HEK293 (cell line): ENCODE results near the gene PID1.

Experiments used
- CTCF ChIA-PET: fragments of 350-600 bp; formaldehyde crosslinking; extraction: SDS; loops from one replicate; lab custom pipeline; 2021; ENCODE audit warnings: antibody characterized with exemption; lab: Yijun Ruan, JAX
- POLR2A ChIA-PET: fragments of 300-600 bp; formaldehyde crosslinking; extraction: SDS; loops from one replicate; lab custom pipeline; 2020; ENCODE audit warnings: antibody characterized with exemption, inconsistent platforms; lab: Yijun Ruan, JAX
- H3K27ac ChIP-seq: fragments of 200-500 bp; sonication (Bioruptor generic); 2 replicates; pipeline ENCODE4 v1.5.1; 2014; ENCODE audit warnings: low read depth, low read length, control low read depth, inconsistent platforms; ENCODE audit errors: extremely low read depth
- H3K36me3 ChIP-seq, 2 experiments: fragments of 200-500 bp in 1 of 2; sonication (Bioruptor generic) in 1 of 2; 1 replicate in 1 of 2; 2 replicates in 1 of 2; pipeline ENCODE4 v1.5.1; 2014 to 2017; ENCODE audit warnings: inconsistent platforms in 2 of 2, low read length in 2 of 2; ENCODE audit not compliant: control insufficient read depth in 2 of 2, insufficient read depth in 1 of 2
- H3K4me1 ChIP-seq: fragments of 200-500 bp; sonication (Bioruptor generic); 2 replicates; pipeline ENCODE4 v1.5.1; 2014; ENCODE audit warnings: mild to moderate bottlenecking, low read length, inconsistent platforms; ENCODE audit not compliant: control insufficient read depth, insufficient read depth
- H3K4me3 ChIP-seq: 2 replicates; pipeline ENCODE4 v1.5.1; 2011; ENCODE audit warnings: low read depth, mild to moderate bottlenecking, control low read depth, low read length, moderate library complexity
- H3K9me3 ChIP-seq: fragments of 200-500 bp; sonication (Bioruptor generic); 2 replicates; pipeline ENCODE4 v1.5.1; 2014; ENCODE audit warnings: low read depth, low read length, inconsistent platforms; ENCODE audit not compliant: control insufficient read depth, insufficient read depth
- FEZF1 ChIP-seq: fragments of 450-650 bp; formaldehyde crosslinking; IDR thresholded peaks from 2 replicates; pipeline ENCODE4 v1.5.1; 2016; ENCODE audit warnings: missing biosample characterization, missing genetic modification characterization
- KLF8 ChIP-seq: fragments of 450-650 bp; formaldehyde crosslinking; IDR thresholded peaks from 2 replicates; pipeline ENCODE4 v1.5.1; 2016; ENCODE audit warnings: missing biosample characterization, missing genetic modification characterization
- SCRT2 ChIP-seq: fragments of 450-650 bp; formaldehyde crosslinking; IDR thresholded peaks from 2 replicates; pipeline ENCODE4 v1.5.1; 2016; ENCODE audit warnings: missing biosample characterization, missing genetic modification characterization
- TCF7L2 ChIP-seq: IDR thresholded peaks from 2 replicates; pipeline ENCODE4 v1.6.1; 2011; ENCODE audit warnings: low read depth, mild to moderate bottlenecking, inconsistent platforms, low read length, moderate library complexity, borderline replicate concordance
- ZBTB21 ChIP-seq: fragments of 450-650 bp; formaldehyde crosslinking; IDR thresholded peaks from 2 replicates; pipeline ENCODE4 v1.5.1; 2017; ENCODE audit warnings: missing biosample characterization, missing genetic modification characterization
- ZFHX2 ChIP-seq: fragments of 450-650 bp; formaldehyde crosslinking; conservative IDR thresholded peaks from 2 replicates; pipeline ENCODE4 v1.5.1; 2016; ENCODE audit warnings: missing biosample characterization, missing genetic modification characterization
- ZFP41 ChIP-seq: fragments of 450-650 bp; formaldehyde crosslinking; IDR thresholded peaks from 2 replicates; pipeline ENCODE4 v1.5.1; 2016; ENCODE audit warnings: missing biosample characterization, missing genetic modification characterization, borderline replicate concordance
- ZNF157 ChIP-seq: fragments of 450-650 bp; formaldehyde crosslinking; IDR thresholded peaks from 2 replicates; pipeline ENCODE4 v1.5.1; 2016; ENCODE audit warnings: missing biosample characterization, missing genetic modification characterization
- ZNF169 ChIP-seq: fragments of 450-650 bp; formaldehyde crosslinking; IDR thresholded peaks from 2 replicates; pipeline ENCODE4 v1.5.1; 2016; ENCODE audit warnings: missing biosample characterization, missing genetic modification characterization
- ZNF175 ChIP-seq: fragments of 450-650 bp; formaldehyde crosslinking; IDR thresholded peaks from 2 replicates; pipeline ENCODE4 v1.5.1; 2016; ENCODE audit warnings: missing biosample characterization, missing genetic modification characterization
- ZNF214 ChIP-seq: fragments of 450-650 bp; formaldehyde crosslinking; IDR thresholded peaks from 2 replicates; pipeline ENCODE4 v1.5.1; 2017; ENCODE audit warnings: missing biosample characterization, mild to moderate bottlenecking, missing genetic modification characterization, borderline replicate concordance
- ZNF292 ChIP-seq: fragments of 450-650 bp; formaldehyde crosslinking; IDR thresholded peaks from 2 replicates; pipeline ENCODE4 v1.5.1; 2016; ENCODE audit warnings: low read depth, missing biosample characterization, missing genetic modification characterization, borderline replicate concordance
- ZNF302 ChIP-seq: fragments of 450-650 bp; formaldehyde crosslinking; IDR thresholded peaks from 2 replicates; pipeline ENCODE4 v1.5.1; 2016; ENCODE audit warnings: missing biosample characterization, missing genetic modification characterization, low read depth
- ZNF391 ChIP-seq: fragments of 450-650 bp; formaldehyde crosslinking; IDR thresholded peaks from 2 replicates; pipeline ENCODE4 v1.5.1; 2016; ENCODE audit warnings: low read depth, missing biosample characterization, missing genetic modification characterization, borderline replicate concordance
- ZNF398 ChIP-seq: fragments of 450-650 bp; formaldehyde crosslinking; IDR thresholded peaks from 2 replicates; pipeline ENCODE4 v1.5.1; 2017; ENCODE audit warnings: missing biosample characterization, missing genetic modification characterization
- ZNF426 ChIP-seq: fragments of 450-650 bp; formaldehyde crosslinking; IDR thresholded peaks from 2 replicates; pipeline ENCODE4 v1.5.1; 2017; ENCODE audit warnings: missing biosample characterization, missing genetic modification characterization, mild to moderate bottlenecking, inconsistent platforms, moderate library complexity
- ZNF544 ChIP-seq: fragments of 450-650 bp; formaldehyde crosslinking; IDR thresholded peaks from 2 replicates; pipeline ENCODE4 v1.5.0; 2017; ENCODE audit warnings: missing biosample characterization, missing genetic modification characterization
- ZNF561 ChIP-seq: fragments of 450-650 bp; IDR thresholded peaks from 2 replicates; pipeline ENCODE4 v1.5.1; 2018; ENCODE audit warnings: missing biosample characterization, missing genetic modification characterization, borderline replicate concordance
- ZNF600 ChIP-seq: fragments of 450-650 bp; formaldehyde crosslinking; IDR thresholded peaks from 2 replicates; pipeline ENCODE4 v1.5.1; 2016; ENCODE audit warnings: missing biosample characterization, missing genetic modification characterization
- ZNF654 ChIP-seq: fragments of 450-650 bp; formaldehyde crosslinking; IDR thresholded peaks from 2 replicates; pipeline ENCODE4 v1.5.1; 2016; ENCODE audit warnings: low read depth, missing biosample characterization, missing genetic modification characterization
- ZNF791 ChIP-seq: fragments of 450-650 bp; formaldehyde crosslinking; IDR thresholded peaks from 2 replicates; pipeline ENCODE4 v1.5.1; 2016; ENCODE audit warnings: missing biosample characterization, missing genetic modification characterization
- TF ChIP-seq, protein P1 (sequence below): fragments of 450-650 bp; formaldehyde crosslinking; optimal IDR thresholded peaks from 2 replicates; pipeline ENCODE3; 2016; ENCODE audit warnings: missing biosample characterization, mild to moderate bottlenecking, missing genetic modification characterization
- TF ChIP-seq, protein P2 (sequence below): fragments of 450-650 bp; formaldehyde crosslinking; IDR thresholded peaks from 2 replicates; pipeline ENCODE4 v1.5.1; 2017; ENCODE audit warnings: missing biosample characterization, missing genetic modification characterization
- TF ChIP-seq, protein P3 (sequence below): fragments of 450-650 bp; formaldehyde crosslinking; IDR thresholded peaks from 2 replicates; pipeline ENCODE4 v1.5.1; 2017; ENCODE audit warnings: missing biosample characterization, missing genetic modification characterization

Gene PID1

GRCh38 chr2:229060147-229060546 lies 210.9 kb downstream of the PID1 start (continued):
- TF ChIP-seq ZNF169 (no peak), ZNF391 (no peak), ZNF175 (tag by site-specific recombination) (no peak), KLF8 (tag by site-specific recombination) (no peak), ZNF561 (tag by site-specific recombination) (no peak), ZBTB21 (tag by site-specific recombination) (no peak), ZNF157 (tag by site-specific recombination) (no peak), ZNF426 (no peak), ZNF398 (tag by site-specific recombination) (no peak), ZNF544 (tag by site-specific recombination) (no peak), ZNF214 (tag by site-specific recombination) (no peak)
- TF ChIP-seq, protein P1, sequence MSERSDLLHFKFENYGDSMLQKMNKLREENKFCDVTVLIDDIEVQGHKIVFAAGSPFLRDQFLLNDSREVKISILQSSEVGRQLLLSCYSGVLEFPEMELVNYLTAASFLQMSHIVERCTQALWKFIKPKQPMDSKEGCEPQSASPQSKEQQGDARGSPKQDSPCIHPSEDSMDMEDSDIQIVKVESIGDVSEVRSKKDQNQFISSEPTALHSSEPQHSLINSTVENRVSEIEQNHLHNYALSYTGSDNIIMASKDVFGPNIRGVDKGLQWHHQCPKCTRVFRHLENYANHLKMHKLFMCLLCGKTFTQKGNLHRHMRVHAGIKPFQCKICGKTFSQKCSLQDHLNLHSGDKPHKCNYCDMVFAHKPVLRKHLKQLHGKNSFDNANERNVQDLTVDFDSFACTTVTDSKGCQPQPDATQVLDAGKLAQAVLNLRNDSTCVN (tag by site-specific recombination): no peak

GRCh38 chr2:229059331-229060033 lies 211.6 kb downstream of the PID1 start:
- Histone ChIP-seq H3K4me3 (no peak overlapping the region), H3K4me1 (no peaks in the 10 kb centered on the region), H3K9me3 (no peaks in the 10 kb centered on the region), H3K36me3 (no peaks in the 10 kb centered on the region), H3K27ac (no peak overlapping the region)
- TF ChIP-seq ZNF302 (tag by site-specific recombination) (no peak), ZNF292 (tag by site-specific recombination) (no peak), SCRT2 (no peak), ZNF791 (tag by site-specific recombination) (no peak), ZNF654 (tag by site-specific recombination) (no peak), TCF7L2 (no peak), FEZF1 (tag by site-specific recombination) (no peak), ZFP41 (tag by site-specific recombination) (no peak), ZNF600 (tag by site-specific recombination) (no peak), ZFHX2 (tag by site-specific recombination) (no peak)
- TF ChIP-seq, protein P2, sequence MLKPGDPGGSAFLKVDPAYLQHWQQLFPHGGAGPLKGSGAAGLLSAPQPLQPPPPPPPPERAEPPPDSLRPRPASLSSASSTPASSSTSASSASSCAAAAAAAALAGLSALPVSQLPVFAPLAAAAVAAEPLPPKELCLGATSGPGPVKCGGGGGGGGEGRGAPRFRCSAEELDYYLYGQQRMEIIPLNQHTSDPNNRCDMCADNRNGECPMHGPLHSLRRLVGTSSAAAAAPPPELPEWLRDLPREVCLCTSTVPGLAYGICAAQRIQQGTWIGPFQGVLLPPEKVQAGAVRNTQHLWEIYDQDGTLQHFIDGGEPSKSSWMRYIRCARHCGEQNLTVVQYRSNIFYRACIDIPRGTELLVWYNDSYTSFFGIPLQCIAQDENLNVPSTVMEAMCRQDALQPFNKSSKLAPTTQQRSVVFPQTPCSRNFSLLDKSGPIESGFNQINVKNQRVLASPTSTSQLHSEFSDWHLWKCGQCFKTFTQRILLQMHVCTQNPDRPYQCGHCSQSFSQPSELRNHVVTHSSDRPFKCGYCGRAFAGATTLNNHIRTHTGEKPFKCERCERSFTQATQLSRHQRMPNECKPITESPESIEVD (tag by site-specific recombination): no peak
- TF ChIP-seq, protein P3, sequence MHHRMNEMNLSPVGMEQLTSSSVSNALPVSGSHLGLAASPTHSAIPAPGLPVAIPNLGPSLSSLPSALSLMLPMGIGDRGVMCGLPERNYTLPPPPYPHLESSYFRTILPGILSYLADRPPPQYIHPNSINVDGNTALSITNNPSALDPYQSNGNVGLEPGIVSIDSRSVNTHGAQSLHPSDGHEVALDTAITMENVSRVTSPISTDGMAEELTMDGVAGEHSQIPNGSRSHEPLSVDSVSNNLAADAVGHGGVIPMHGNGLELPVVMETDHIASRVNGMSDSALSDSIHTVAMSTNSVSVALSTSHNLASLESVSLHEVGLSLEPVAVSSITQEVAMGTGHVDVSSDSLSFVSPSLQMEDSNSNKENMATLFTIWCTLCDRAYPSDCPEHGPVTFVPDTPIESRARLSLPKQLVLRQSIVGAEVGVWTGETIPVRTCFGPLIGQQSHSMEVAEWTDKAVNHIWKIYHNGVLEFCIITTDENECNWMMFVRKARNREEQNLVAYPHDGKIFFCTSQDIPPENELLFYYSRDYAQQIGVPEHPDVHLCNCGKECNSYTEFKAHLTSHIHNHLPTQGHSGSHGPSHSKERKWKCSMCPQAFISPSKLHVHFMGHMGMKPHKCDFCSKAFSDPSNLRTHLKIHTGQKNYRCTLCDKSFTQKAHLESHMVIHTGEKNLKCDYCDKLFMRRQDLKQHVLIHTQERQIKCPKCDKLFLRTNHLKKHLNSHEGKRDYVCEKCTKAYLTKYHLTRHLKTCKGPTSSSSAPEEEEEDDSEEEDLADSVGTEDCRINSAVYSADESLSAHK: no peak
- CTCF ChIA-PET: no interaction called here
- POLR2A ChIA-PET: no interaction called here
